ENCODE results near the gene IQSEC1.

IQSEC1 gene

DNA sequence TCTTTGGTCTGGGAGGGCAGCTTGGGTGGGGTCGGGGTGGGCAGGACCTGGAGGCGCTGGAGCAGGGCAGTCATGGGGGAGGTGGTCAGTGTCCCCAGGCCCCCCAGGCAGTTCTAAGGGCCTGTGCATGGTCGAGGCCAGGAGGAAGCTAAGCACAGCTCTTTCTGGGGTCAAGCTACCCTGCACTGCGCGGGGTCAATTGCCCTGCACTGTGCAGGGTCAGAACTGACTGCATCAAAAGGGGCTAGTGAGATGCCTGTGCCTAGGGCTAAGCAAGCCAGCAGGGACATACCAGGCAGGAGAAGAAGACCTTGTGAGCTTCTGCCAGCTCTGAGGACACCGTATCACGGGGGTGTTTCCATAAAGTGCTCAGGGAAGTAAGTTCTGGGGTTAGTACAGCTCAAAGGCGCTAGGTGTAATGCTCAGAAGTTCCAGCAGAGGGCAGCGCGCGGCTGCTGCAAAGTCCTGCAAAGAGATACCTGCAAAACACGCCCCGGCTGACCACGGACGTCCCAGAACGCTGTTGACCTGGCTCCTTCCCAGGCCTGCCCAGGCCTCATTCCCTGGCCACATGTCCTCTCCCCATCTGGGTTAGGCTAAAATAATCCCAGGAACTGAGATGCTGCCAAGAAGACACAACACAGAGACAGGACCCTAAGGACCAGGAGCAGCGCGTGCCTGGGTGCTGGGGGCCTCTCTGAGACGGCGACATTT lies 18.8 kb upstream of the IQSEC1 start:
- no peak overlapping the region for H3K4me3 ChIP-seq (ENCODE audit: low read length)
- TF ChIP-seq, protein P1, sequence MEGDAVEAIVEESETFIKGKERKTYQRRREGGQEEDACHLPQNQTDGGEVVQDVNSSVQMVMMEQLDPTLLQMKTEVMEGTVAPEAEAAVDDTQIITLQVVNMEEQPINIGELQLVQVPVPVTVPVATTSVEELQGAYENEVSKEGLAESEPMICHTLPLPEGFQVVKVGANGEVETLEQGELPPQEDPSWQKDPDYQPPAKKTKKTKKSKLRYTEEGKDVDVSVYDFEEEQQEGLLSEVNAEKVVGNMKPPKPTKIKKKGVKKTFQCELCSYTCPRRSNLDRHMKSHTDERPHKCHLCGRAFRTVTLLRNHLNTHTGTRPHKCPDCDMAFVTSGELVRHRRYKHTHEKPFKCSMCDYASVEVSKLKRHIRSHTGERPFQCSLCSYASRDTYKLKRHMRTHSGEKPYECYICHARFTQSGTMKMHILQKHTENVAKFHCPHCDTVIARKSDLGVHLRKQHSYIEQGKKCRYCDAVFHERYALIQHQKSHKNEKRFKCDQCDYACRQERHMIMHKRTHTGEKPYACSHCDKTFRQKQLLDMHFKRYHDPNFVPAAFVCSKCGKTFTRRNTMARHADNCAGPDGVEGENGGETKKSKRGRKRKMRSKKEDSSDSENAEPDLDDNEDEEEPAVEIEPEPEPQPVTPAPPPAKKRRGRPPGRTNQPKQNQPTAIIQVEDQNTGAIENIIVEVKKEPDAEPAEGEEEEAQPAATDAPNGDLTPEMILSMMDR (conservative IDR thresholded peaks at IDR 0.05; ENCODE audit: low read depth, low read length) = peak; percentile 93
- no peak for DNase-seq (ENCODE audit: low read depth)

DNA sequence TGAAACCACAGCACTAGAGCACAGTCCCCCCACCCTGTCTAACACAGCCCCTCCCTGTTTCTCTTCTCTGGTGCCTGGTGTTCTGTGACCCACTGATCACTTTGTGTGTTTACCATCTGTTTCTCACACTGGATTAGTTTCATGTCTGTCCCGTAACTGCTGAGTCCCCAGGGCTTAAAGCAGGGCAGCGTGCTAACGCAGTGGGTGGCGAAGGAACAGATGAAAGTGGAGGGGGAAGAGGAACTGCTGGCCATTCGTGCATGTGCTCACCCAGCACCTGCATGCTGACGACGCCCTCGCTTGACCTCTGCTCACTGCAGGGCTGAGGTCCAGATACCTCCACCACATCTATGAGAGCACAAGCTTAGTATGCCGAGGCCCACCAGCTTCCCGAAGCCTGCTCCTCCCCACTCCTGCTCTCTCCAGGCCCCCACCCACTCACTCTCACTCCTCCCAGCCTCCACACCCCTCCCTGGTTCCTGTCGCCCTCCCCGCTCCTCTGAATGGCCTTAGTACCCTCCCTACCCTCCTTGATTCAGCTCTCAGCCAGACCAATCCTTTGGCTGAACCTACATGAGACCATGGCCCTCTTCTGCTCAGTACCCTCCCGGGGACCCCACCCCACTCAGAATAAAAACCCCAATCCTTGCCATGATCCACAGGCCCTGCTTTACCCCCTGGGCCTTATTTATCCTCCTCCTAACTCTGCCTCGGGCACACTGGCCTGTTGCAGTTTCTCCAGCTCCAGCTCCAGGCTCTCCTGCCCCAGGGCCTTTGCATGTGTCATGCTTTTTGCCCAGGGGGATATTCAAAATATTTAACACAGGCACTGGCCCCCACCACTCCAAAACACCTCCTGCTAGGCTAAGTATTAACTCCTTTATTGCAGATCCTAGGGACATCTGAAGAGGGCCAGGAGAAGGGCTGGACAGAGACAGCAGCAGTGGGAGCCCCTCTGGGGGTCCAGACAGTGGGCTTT lies 15.1 kb upstream of the IQSEC1 start:
- peak; percentile 27 for DNase-seq (ENCODE audit: low read depth)
- TF ChIP-seq, protein P1 (conservative IDR thresholded peaks at IDR 0.05; ENCODE audit: low read depth, low read length) = no peak
- H3K4me3 ChIP-seq (ENCODE audit: low read length) = no peak overlapping the region

DNA sequence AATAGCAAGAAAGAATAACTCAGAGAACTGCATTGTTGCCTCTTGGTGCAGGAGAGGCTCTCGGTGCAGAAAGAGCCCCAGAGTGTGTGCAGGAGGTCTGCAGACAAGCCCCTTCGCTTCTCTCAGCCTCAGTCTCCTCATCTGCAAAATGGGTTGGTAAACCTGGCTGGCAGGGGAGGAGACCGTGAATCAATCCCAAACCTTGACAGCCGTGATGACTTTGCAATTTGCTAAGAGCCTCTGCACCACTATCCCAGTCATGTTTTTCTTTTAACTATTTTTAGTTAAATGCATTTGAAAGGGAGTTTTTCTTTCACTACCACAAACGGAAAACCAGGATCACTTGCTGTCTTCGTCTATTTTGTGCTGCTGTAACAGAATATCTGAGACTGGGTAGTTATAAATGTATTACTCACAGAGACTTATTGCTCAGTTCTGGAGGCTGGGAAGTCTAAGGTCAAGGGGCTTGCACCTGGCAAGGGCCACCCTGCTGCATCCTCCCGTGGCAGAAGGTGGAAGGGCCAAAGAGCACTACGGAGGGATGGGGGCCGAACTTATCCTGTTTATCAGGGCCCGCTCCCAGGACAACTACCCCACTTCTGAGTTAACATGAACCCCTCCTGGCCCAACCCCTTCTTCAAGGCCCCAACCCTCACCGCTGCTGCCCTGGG lies 14.2 kb upstream of the IQSEC1 start:
- no peak overlapping the region for H3K4me3 ChIP-seq (ENCODE audit: low read length)
- TF ChIP-seq, protein P1 (conservative IDR thresholded peaks at IDR 0.05; ENCODE audit: low read depth, low read length) = no peak
- no peak for DNase-seq (ENCODE audit: low read depth)

DNA sequence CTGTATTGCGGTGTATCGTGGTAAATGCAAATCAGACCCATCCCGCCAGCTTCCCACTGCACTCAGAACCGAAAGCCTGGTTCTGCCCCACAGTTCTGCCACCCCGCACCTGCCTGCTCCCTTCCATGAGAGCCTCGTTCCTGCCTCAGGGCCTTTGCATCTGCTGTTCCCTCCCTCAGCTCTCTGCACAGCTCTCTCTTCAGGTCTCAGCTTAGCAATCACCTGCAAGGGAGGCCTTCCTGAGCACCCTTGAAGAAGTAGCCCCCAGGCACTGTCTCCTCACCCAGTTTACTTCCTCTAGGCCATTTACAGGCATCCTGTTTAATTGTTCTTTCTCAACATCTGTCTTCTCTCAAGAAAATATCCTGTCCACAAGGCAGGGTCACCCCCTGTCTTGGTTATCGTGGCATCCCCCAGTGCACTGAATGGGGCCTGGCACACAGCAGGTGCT lies 13.3 kb upstream of the IQSEC1 start:
- DNase-seq (ENCODE audit: low read depth) = no peak
- no peak overlapping the region for H3K4me3 ChIP-seq (ENCODE audit: low read length)
- TF ChIP-seq, protein P1 (conservative IDR thresholded peaks at IDR 0.05; ENCODE audit: low read depth, low read length) = no peak

DNA sequence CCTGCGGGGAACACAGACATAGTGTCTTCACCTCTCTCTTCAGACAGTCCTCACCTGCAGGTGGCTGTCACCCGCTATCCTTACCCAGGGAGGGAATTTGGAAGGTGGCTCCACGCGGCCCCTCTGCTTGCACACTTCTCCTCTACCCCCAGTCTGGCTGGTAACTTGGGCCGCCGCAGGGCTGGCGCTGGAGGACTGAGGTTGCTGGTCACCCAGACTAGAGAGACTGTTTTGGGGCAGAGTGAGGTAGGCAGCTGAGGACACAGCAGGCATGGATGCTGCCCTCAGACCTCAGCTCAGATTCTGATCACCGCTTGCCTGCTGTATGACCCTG lies 12.6 kb upstream of the IQSEC1 start:
- TF ChIP-seq, protein P1 (conservative IDR thresholded peaks at IDR 0.05; ENCODE audit: low read depth, low read length) = no peak
- no peak overlapping the region for H3K4me3 ChIP-seq (ENCODE audit: low read length)
- no peak for DNase-seq (ENCODE audit: low read depth)

DNA sequence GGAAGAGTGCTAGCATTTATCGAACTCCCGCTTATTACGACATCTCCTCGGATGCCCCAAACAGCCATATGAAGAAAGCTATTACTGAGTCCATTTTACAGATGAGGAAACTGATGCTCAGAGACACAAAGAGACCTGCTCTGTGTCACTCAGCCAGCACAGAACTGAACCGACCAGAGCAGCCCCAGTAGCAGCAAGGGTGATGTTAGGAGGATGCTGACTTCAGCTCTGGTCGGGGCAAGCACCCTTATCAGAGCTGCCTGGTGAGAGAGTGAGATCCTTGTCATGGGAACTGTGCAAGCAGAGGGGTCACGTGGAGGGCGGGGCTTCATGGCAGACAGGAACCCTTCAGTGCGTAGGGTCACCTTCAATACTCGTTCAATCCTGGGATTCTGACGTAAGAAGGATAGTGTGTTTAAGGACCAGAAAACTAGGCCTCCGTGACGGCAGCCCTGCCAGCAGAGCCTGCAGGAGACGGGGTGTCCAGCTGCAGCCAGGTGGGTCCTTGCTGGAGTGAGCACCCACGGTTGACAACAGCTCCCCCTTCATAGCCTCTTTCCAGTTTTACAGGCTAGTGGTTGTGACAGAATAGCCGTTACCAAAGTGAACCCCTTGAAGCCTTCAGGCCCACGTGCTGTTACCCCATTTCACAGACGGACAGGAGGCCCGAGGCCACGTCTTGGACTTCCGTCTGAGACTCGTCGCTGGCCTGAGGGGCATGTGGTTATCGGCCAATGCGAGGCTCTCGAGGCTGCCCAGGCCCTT lies 12.0 kb upstream of the IQSEC1 start:
- DNase-seq (ENCODE audit: low read depth) = no peak
- TF ChIP-seq, protein P1 (conservative IDR thresholded peaks at IDR 0.05; ENCODE audit: low read depth, low read length) = no peak
- H3K4me3 ChIP-seq (ENCODE audit: low read length) = no peak overlapping the region
